GM19193 (cell line): ENCODE data around the gene MTG2.

Source experiments
- POLR2A ChIP-seq: IDR thresholded peaks from 4 replicates; pipeline ENCODE4 v1.6.1; 2011; ENCODE audit not compliant: insufficient read depth, insufficient read length; ENCODE audit errors: extremely low read depth

MTG2 gene

DNA sequence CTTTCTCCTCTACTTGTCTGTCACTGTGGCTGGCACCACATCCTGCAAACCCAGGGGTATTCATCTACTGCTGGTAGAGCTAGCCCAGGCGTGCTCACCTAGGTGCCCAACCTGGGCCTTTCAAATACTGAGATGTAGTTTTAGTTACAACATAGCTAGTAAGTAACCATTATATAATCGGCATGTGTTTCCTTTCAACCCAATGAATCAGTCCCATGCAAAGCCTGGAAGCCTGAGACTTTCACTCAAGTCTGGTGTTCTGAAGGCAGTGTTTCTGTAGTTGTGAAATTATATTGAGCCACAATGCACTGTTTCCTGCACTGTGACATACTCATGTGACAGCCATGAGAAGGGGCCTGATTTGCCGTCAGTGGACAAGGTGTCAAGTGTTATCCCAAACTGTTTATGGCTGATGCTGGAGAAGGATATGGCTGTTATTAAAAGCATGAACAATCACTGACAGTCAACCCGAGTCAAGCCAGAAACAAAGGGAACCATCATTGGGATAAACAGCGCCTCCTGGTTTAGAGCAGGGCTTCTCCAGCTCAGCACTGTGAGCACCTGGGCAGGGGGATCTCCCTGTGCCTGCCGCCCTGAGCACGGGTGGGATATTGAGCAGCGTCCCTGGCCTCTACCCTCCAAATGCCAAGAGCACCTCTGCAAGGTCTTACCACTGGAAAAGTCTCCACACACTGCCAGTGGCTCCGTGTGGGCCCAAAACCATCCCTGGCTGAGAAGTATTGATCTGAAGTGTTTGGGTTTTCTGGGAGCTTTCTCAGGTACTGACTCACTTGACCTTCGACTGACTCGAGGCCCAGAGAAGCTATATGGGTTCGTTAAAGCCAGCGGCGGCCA is 41.2 kb upstream of the MTG2 start:
- TF ChIP-seq POLR2A: peak; percentile 18

DNA sequence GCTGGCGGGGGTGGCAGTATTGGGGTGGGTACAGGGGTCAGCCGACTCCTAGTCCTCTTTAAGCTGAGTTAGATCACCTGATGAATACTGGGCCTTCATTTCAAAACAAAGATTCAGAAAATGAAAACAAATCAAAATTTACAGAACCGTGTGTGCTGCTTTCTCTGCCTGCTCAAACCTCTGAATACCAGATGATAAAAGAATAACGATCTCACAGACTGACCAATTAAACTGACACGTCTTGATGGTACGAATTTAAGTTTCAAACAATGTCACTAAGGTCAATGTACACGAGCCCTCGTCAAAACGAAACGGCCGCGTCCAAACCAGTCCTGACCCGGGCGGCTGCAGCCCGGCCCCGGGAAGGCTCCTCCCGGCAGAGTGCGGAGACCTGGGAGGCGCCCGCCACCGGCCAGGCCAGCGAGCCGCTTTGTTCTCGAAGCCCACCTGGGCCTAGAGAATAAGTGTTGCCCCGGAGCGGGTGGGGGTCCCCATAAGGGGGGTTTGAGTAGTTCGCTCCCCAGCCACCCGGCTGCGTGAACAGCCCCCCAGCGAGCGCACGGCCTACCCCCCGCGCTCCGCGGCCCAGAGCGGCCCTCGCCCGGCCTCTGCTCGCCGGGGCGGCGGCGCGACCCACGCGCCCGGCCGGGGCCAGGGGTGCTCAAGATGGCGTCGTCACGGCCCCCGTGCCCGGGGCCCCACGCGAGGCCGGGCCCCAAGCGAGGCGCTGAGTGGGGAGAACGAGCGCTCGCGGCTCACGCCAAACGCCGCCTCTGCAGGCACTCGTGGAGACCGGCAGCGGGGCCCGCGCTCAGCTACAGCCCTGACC is 40.4 kb upstream of the MTG2 start:
- TF ChIP-seq POLR2A: no peak

DNA sequence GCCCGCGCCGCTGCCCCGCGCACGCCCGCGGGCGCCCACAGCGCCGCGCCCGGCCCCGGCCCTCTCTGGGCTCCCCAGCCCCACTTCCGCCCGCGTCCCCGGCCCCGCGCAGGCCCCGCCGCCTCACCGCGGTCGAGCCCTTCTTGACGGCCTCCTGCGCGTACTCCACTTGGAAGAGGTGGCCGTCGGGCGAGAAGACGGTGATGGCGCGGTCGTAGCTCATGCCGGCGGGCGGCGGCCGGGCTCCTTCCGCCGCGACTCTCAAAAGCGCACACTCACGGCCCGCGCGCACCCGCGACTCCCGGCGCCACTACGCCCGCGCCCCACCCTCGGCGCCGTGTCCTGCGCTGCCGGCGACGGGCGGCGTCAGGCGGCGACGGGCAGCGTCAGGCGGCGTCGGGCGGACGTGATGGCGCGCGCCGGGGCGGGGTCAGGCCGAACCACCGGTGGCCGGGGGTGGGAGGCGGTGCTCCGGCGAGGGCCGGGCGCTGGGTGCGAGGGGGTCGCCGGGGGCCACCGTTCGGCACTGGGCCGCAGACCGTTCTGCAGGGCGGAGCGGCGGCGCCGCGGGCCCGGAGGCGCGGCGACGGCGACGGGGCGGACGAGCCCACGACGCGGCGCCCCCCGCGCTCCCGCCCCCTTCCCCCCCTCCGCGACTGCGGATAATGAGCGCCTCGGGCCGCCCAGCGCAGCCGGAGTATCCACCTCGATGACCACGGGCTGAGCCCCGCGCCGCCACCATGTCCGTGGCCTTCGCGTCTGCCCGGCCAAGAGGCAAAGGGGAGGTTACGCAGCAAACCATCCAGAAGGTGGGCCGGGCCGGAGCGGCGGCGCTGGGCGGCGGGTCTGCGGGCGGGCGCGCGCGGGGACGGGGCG is 39.5 kb upstream of the MTG2 start, which contains the start of the genes PSMA7 and SS18L1:
TSS of gene PSMA7 (minus strand) at position 314 of the 876 bp plus-strand sequence. CDS start at position 223, 91 bp downstream.
TSS of gene SS18L1 (plus strand) at position 689 of the 876 bp plus-strand sequence. CDS start at position 741, 52 bp downstream.
- peak; percentile 82 for TF ChIP-seq POLR2A

DNA sequence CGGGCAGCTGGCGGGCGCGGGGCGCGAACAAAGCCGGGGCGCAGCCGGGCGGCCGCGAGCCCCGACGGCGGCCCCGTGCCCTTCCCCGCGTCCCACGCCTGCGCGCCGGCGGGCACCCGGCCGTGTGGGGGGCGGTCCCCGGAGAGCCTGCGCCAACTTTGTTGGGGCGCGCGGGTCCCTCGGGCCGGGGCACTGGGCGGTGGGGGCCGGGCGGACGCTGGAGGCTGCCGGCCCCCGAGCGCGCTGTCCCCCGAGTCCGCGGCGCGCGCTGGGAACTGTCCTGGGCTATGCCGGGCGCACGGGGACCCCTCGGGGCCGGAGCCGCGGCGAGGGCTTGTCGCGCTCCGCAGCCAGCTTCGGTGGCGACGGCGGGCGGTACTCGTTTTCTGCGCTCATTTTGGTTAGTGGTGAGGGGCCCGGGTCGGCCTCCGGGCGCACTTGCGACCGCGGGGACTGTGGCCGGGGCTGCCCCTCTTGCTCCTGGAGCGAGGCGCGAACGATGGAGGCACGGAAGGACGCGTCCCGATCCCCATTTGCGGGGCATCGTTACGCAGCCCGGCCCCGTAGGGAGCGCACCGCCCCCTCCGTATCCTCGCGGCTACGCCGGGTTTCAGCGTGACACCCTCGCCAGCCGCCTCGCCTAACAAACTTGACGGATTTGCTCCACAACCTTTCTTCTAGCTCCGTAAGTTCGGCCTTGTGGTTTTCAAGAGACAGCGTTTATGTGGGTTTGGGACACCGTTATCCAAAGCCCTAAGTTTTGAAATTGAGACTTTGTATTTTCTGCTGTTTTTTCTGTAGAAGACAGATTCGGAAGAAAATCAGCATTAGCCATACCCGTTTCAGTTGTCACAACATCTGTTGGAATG is 38.6 kb upstream of the MTG2 start:
- no peak for TF ChIP-seq POLR2A

DNA sequence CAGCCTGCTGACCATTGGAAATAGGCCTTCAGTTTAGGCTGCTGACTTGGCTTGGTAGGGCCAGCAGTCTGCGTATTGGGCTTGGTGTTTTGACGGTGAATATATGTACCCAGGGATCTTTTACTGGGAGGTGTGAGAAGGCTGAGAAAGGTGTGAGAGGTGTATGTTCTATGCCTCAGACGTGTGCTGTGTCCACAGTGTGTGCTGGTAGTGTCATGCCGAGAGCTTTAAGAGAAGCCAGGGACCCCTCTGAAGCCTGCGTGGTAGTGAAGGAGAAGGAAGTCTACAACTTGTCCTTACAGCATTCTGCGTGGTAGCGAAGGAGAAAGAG is 37.2 kb upstream of the MTG2 start:
- no peak for TF ChIP-seq POLR2A

DNA sequence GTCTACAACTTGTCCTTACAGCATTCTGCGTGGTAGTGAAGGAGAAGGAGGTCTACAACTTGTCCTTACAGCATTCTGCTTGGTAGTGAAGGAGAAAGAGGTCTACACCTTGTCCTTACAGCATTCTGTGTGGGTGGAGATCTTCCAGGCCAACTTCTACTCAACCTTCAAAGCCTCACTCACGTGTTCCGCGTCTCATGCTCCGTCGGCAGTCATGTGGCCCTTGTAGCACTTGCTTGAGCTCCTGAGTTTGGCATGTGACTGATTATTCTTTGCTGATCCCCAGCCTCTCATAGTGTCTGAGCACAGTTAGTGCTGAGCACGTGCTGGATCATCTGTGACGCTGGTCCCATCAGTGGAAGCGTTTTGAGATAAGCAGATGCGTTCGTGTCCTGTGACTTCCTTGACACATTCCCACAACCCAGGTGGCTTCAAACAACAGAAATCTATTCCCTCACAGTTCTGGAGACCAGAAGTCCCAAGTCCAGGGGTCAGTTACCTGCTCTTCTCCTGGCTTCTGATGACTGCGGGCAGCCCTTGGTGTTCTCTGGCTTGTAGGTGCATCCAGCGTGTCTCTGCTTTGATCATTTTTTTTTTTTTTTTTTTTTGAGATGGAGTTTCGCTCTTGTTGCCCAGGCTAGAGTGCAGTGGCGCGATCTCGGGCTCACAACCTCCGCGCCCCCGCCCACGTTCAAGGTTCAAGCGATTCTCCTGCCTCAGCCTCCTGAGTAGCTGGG is 36.6 kb upstream of the MTG2 start:
- no peak for TF ChIP-seq POLR2A

DNA sequence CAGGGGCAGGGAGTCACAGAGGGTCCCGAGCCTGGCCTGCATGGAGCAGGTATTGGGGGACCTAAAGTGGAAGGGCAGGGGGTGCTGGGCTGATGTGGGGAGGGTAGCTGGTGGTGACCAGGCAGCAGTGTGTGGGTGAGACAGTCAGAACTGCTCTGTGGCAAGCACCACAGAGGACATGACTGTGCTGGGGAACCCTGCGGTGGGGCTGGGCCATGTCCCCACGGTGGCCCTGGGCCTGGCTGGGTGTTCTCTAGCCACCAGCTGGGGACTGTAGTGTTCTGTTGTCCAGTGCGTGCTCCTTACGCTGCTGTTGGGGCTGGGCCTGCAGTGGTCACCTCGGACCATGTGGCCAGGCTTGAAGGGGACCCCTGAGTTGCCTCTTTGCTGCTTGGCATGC is 35.7 kb upstream of the MTG2 start:
- TF ChIP-seq POLR2A: no peak

DNA sequence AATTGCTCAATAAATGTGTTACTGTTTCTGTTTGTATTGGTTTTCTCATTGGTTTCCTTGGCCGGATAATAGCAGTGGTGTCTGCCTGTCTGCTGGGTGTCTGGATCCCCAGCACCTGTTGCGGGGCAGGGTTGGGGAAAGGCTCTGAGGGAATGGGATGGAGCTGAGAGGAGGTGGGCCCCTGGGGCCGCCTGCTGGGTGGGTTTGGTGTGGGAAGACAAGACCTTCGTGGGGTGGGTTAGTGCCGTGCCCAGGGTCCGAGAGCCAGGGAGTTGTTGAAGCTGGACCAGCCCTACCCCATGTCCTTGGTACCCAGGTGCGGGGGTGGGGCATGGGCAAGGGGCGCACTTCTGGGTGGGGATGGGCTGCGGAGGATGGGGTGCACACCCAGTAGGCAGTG is 35.3 kb upstream of the MTG2 start:
- TF ChIP-seq POLR2A: no peak

DNA sequence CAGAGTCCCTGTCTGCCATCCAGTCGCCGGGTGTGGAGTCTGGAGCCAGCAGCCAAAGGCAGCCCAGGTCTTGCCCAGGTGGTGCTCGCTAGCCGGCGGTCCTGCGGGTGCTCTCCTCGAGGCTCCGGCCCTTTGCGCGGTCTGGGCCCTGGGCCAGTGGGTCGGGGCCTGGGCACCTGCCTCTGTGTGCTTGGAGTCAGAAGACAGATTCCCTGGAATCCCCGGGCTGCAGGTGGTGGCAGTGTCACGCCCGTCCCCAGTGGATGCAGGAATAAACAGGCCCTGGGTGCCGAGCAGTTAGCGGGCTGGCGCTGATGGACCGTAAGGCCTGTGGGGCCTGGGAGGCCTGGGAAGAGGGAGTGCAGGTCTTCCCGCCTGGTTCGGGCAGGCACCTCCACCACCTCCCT is 33.9 kb upstream of the MTG2 start:
- no peak for TF ChIP-seq POLR2A

DNA sequence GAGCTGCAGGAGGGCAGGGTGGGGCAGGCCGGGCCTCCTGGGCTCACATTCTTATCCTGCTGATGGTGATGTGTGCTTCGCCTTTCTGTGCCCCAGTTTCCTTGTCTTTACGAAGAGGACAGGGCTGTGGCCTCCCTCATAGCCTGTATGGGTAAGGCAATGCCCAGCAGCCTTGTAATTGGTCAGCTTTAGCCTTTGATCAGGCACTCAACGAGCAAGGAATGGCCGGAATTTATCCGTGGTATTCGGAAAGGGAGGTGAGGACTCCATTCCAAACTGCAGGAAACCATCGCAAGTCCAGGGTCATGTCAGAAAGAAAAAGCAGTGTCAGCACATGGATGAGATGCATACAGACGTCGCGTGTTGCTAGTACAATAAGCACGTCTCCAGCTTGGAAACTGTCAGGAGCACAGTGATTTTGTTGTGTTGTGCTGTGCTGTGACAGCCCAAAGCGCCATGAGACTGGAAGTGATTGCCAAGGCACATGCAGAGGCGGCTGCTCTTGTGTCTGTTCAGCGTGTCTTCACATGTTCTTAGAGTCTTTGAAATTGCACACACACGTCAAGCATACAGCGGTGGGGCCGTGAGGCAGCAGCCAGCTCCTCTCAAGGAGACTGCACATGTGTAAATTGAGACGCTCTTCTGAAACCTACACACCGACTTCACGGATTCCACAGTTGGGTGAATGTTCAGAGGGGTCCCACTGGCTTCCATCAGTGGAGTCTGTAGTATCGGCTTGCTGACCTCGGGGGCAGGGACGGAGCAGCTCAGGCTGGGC is 33.1 kb upstream of the MTG2 start:
- no peak for TF ChIP-seq POLR2A

DNA sequence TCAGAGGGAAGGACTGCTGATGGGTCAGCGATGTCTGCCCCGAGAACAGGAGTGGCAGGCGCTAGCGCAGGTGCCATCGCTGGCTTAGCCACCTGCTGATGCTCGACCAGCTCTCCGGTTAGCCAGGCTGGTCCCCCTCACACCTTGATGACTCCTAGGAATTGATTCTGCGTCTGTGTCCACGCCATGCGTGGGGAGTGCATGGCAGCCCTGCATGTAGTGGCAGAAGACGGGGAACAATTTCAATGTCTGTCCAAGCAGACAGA is 32.6 kb upstream of the MTG2 start:
- no peak for TF ChIP-seq POLR2A

DNA sequence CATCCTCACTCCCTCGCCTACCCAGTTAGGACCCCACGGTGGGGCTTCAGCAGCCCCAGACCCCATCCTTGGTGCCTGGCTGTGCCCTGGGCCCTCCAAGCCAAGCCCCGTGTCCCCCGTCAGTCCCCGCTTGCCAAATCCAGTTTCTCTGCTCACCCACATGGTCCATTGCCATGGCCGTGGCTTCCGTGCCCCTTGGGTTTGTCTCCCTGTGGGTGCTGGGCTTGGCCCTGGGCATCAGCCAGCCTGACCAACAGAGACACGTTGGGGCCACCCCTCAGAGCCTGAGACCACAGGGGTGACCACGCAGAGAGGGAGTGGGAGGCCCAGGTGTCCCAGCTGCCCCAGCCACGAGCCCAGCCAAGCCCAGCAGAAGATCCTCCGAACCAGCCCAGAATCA is 31.6 kb upstream of the MTG2 start:
- TF ChIP-seq POLR2A: no peak

DNA sequence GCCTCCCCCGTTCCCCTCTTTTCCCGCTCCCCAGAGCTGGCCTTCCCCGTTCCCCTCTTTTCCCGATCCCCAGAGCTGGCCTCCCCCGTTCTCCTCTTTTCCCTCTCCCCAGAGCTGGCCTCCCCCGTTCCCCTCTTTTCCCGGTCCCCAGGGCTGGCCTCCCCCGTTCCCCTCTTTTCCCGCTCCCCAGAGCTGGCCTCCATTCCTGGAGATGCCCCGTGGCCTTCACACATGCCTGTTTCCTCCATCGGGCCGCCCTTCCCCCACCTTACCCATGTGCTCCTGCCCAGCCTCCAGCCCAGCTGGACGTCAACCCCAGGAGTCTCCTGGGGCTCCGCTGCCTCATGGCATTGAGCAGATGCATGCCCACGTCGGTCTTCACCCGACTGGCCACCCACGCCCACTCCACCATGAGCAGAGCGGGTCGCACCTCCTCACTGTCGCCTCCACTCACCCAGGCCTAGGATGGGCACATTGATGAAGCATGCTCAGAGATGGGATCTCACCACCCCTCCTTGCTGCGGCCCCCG is 30.9 kb upstream of the MTG2 start:
- no peak for TF ChIP-seq POLR2A
